WTC11 (cell line): ENCODE measurements around the gene ADARB2. TPM values are rescaled to one million over a fixed set of nuclear protein-coding genes. Genes with fewer than 3 reads are reported as not detected.

Experiments used
- ATAC-seq: fragments of 200-7000 bp; cut with Tn5 transposase; 2 replicates; pipeline ENCODE4 v1.10.0; 2021; ENCODE audit warnings: mild to moderate bottlenecking, moderate library complexity
- CTCF ChIA-PET: fragments of 300-600 bp; sonication (Branson Sonifier 250); formaldehyde crosslinking; loops from one replicate; lab custom pipeline; 2021; ENCODE audit warnings: antibody characterized with exemption; lab: Charles Lee
- POLR2A ChIA-PET: fragments of 350-600 bp; sonication (Branson Sonifier 250); formaldehyde crosslinking; loops from one replicate; lab custom pipeline; 2021; ENCODE audit warnings: antibody characterized with exemption; lab: Charles Lee
- DNase-seq: peaks from one replicate; pipeline ENCODE4 v3.0.0; 2021; ENCODE audit warnings: low spot score
- H3K27ac Mint-ChIP-seq: 2 replicates; pipeline ENCODE4 v1.8.0; 2021; ENCODE audit warnings: mixed read lengths
- H3K27me3 Mint-ChIP-seq: 2 replicates; pipeline ENCODE4 v1.8.0; 2021; ENCODE audit warnings: low read depth, mild to moderate bottlenecking, moderate library complexity, mixed read lengths
- H3K36me3 Mint-ChIP-seq: 2 replicates; pipeline ENCODE4 v1.8.0; 2021; ENCODE audit warnings: mixed read lengths
- H3K4me1 Mint-ChIP-seq: 2 replicates; pipeline ENCODE4 v1.8.0; 2022; ENCODE audit warnings: mixed read lengths
- H3K4me3 Mint-ChIP-seq: 2 replicates; pipeline ENCODE4 v1.8.0; 2021; ENCODE audit warnings: mild to moderate bottlenecking, moderate library complexity, mixed read lengths
- H3K9me3 Mint-ChIP-seq: 2 replicates; pipeline ENCODE4 v1.8.0; 2021; ENCODE audit warnings: mixed read lengths
- ATF1 ChIP-seq: sonication (generic); formaldehyde crosslinking; IDR thresholded peaks from 2 replicates; pipeline ENCODE4 v1.8.1; 2023; ENCODE audit warnings: mild to moderate bottlenecking, moderate library complexity, missing genetic modification reagents
- GABPB1 ChIP-seq: sonication (generic); formaldehyde crosslinking; IDR thresholded peaks from 2 replicates; pipeline ENCODE4 v1.8.1; 2023; ENCODE audit warnings: mild to moderate bottlenecking, missing genetic modification reagents
- IRF1 ChIP-seq: sonication (generic); formaldehyde crosslinking; IDR thresholded peaks from 2 replicates; pipeline ENCODE4 v1.8.0; 2023; ENCODE audit warnings: missing genetic modification reagents
- JAZF1 ChIP-seq: fragments of 250-450 bp; sonication (Bioruptor Pico); IDR thresholded peaks from 2 replicates; pipeline ENCODE4 v1.9.0; 2021; ENCODE audit warnings: moderate library complexity, mild to moderate bottlenecking, inconsistent platforms
- NFYB ChIP-seq: sonication (generic); formaldehyde crosslinking; conservative IDR thresholded peaks from 2 replicates; pipeline ENCODE4 v1.8.0; 2022; ENCODE audit warnings: low read depth, missing genetic modification reagents
- NR1H2 ChIP-seq: sonication (generic); formaldehyde crosslinking; IDR thresholded peaks from 2 replicates; pipeline ENCODE4 v1.9.0; 2021; ENCODE audit warnings: mild to moderate bottlenecking, moderate library complexity, missing genetic modification reagents
- NR2C2 ChIP-seq: sonication (generic); formaldehyde crosslinking; IDR thresholded peaks from 2 replicates; pipeline ENCODE4 v1.8.0; 2022; ENCODE audit warnings: mild to moderate bottlenecking, missing genetic modification reagents
- PREB ChIP-seq: sonication (generic); formaldehyde crosslinking; IDR thresholded peaks from 2 replicates; pipeline ENCODE4 v1.8.1; 2022; ENCODE audit warnings: mild to moderate bottlenecking, missing genetic modification reagents, moderate library complexity, borderline replicate concordance
- SMAD3 ChIP-seq: sonication (generic); formaldehyde crosslinking; IDR thresholded peaks from 2 replicates; pipeline ENCODE4 v1.8.0; 2022; ENCODE audit warnings: missing genetic modification reagents, mild to moderate bottlenecking, borderline replicate concordance
- SP1 ChIP-seq: sonication (generic); formaldehyde crosslinking; conservative IDR thresholded peaks from 2 replicates; pipeline ENCODE4 v1.8.1; 2022; ENCODE audit warnings: missing genetic modification reagents
- TCF7 ChIP-seq: sonication (generic); formaldehyde crosslinking; IDR thresholded peaks from 2 replicates; pipeline ENCODE4 v1.8.0; 2022; ENCODE audit warnings: mild to moderate bottlenecking, low read depth, missing genetic modification reagents, moderate library complexity
- TEAD1 ChIP-seq: sonication (generic); formaldehyde crosslinking; IDR thresholded peaks from 2 replicates; pipeline ENCODE4 v1.8.0; 2022; ENCODE audit warnings: mild to moderate bottlenecking, missing genetic modification reagents
- TEAD4 ChIP-seq: sonication (generic); formaldehyde crosslinking; IDR thresholded peaks from 2 replicates; pipeline ENCODE4 v1.8.0; 2022; ENCODE audit warnings: mild to moderate bottlenecking, missing genetic modification reagents
- ZNF138 ChIP-seq: sonication (generic); formaldehyde crosslinking; conservative IDR thresholded peaks from 2 replicates; pipeline ENCODE4 v1.8.1; 2022; ENCODE audit warnings: mild to moderate bottlenecking, moderate library complexity, missing genetic modification reagents
- ZNF532 ChIP-seq: fragments of 250-450 bp; sonication (Bioruptor Pico); IDR thresholded peaks from 2 replicates; pipeline ENCODE4 v1.9.0; 2021; ENCODE audit warnings: mild to moderate bottlenecking, borderline replicate concordance
- ZNF671 ChIP-seq: fragments of 250-450 bp; sonication (Bioruptor Pico); IDR thresholded peaks from 2 replicates; pipeline ENCODE4 v1.8.0; 2021; ENCODE audit warnings: mild to moderate bottlenecking
- total RNA-seq: library from RNA; stranded (reverse); gene quantifications from 3 replicates; pipeline ENCODE4 v1.2.3, GENCODE V29; 2021
- TF ChIP-seq, protein P1 (sequence below): sonication (generic); formaldehyde crosslinking; IDR thresholded peaks from 2 replicates; pipeline ENCODE4 v1.8.0; 2023; ENCODE audit warnings: missing genetic modification reagents, mild to moderate bottlenecking, borderline replicate concordance
- TF ChIP-seq, protein P2 (sequence below): sonication (generic); formaldehyde crosslinking; IDR thresholded peaks from 2 replicates; pipeline ENCODE4 v1.8.0; 2022; ENCODE audit warnings: mild to moderate bottlenecking, missing genetic modification reagents
- TF ChIP-seq, protein P3 (sequence below): sonication (generic); formaldehyde crosslinking; IDR thresholded peaks from 2 replicates; pipeline ENCODE4 v1.8.1; 2022; ENCODE audit warnings: mild to moderate bottlenecking, moderate library complexity, missing genetic modification reagents

The ADARB2 gene
- total RNA-seq, 1 experiment from 2014 or later = 3.7 TPM

DNA sequence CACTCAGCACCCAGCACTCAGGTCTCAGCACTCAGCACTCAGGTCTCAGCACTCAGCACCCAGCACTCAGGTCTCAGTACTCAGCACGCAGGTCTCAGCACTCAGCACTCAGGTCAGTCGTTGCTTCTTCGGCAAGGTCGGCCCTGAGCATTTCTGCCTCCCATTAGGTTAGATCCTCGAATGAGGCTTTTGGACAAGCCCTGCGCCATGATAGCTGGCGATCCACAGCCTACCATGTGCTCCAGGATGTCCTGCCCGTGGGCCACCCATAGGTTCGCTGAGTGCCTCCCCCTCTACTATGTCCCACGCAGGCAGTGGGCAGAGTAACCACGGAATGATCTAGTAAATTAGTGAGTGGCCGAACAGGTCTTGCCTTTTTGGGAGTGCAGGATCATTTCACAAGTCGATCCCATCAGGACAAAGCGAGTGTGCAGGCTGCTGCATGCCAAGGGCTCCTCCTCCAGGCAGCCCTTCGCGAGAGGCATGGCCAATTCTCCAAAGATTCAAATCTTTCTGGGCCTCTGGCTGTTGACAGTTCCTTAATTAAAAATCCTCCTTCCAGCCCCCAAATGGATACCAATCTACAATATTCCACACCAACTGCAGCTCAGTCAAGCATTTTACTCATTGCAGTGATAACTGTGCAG, 206.3 kb downstream of the ADARB2 start (continued):
- TF ChIP-seq ZNF532 (no peak), NFYB (no peak)

DNA sequence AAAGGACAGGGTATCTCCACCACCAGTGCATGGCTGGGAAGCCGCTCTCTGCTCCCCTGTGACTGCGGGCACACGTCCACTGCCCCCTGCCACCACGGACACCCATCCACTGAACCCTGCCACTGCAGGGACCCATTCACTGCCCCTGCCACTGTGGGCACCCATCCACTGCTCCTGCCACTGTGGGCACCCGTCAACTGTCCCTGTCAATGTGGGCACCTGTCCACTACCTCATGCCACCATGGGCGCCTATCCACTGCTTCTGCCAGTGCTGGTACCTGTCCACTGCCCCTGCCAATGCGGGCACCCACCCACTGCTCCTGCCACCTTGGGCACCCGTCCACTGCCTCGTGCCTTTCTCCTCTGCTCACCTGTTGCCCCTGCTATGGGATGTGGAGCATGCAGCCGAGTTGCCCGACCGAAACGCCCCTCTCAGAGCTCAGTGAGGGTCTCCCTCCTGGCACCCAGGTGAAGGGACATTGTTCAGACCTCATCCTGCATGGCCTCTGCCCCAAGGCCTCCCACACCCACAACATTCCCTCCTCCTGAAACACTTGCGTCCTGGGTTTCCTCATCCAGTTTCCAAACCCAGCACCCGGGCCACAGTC, 207.4 kb downstream of the ADARB2 start:
- Mint-ChIP-seq H3K4me3 (no peak overlapping the region), H3K27ac (peak overlapping the region; percentile 37; the same call in 1 of the 2 replicates), H3K4me1 (peaks cover 15% of the 10 kb centered on the region), H3K36me3 (no peaks in the 10 kb centered on the region), H3K9me3 (no peaks in the 10 kb centered on the region), H3K27me3 (no peaks in the 10 kb centered on the region; the same call in 1 of the 2 replicates)
- TF ChIP-seq ATF1 (CRISPR knock-in tag) = no peak
- TF ChIP-seq TEAD4 (CRISPR knock-in tag) = no peak
- TF ChIP-seq JAZF1 = no peak
- TF ChIP-seq SP1 (CRISPR knock-in tag) = no peak
- TF ChIP-seq PREB (CRISPR knock-in tag) = no peak
- TF ChIP-seq, protein P1, sequence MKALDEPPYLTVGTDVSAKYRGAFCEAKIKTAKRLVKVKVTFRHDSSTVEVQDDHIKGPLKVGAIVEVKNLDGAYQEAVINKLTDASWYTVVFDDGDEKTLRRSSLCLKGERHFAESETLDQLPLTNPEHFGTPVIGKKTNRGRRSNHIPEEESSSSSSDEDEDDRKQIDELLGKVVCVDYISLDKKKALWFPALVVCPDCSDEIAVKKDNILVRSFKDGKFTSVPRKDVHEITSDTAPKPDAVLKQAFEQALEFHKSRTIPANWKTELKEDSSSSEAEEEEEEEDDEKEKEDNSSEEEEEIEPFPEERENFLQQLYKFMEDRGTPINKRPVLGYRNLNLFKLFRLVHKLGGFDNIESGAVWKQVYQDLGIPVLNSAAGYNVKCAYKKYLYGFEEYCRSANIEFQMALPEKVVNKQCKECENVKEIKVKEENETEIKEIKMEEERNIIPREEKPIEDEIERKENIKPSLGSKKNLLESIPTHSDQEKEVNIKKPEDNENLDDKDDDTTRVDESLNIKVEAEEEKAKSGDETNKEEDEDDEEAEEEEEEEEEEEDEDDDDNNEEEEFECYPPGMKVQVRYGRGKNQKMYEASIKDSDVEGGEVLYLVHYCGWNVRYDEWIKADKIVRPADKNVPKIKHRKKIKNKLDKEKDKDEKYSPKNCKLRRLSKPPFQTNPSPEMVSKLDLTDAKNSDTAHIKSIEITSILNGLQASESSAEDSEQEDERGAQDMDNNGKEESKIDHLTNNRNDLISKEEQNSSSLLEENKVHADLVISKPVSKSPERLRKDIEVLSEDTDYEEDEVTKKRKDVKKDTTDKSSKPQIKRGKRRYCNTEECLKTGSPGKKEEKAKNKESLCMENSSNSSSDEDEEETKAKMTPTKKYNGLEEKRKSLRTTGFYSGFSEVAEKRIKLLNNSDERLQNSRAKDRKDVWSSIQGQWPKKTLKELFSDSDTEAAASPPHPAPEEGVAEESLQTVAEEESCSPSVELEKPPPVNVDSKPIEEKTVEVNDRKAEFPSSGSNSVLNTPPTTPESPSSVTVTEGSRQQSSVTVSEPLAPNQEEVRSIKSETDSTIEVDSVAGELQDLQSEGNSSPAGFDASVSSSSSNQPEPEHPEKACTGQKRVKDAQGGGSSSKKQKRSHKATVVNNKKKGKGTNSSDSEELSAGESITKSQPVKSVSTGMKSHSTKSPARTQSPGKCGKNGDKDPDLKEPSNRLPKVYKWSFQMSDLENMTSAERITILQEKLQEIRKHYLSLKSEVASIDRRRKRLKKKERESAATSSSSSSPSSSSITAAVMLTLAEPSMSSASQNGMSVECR = no peak
- no peak for TF ChIP-seq TCF7
- no peak for TF ChIP-seq GABPB1
- no peak for TF ChIP-seq SMAD3 (CRISPR knock-in tag)
- no peak for TF ChIP-seq NR1H2 (CRISPR knock-in tag)
- TF ChIP-seq ZNF138 = no peak
- TF ChIP-seq NR2C2 (CRISPR knock-in tag) = no peak
- TF ChIP-seq ZNF671 (CRISPR knock-in tag) = no peak
- TF ChIP-seq, protein P2, sequence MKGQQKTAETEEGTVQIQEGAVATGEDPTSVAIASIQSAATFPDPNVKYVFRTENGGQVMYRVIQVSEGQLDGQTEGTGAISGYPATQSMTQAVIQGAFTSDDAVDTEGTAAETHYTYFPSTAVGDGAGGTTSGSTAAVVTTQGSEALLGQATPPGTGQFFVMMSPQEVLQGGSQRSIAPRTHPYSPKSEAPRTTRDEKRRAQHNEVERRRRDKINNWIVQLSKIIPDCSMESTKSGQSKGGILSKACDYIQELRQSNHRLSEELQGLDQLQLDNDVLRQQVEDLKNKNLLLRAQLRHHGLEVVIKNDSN (CRISPR knock-in tag) = no peak
- no peak for TF ChIP-seq IRF1 (CRISPR knock-in tag)
- no peak for TF ChIP-seq TEAD1 (CRISPR knock-in tag)
- TF ChIP-seq, protein P3, sequence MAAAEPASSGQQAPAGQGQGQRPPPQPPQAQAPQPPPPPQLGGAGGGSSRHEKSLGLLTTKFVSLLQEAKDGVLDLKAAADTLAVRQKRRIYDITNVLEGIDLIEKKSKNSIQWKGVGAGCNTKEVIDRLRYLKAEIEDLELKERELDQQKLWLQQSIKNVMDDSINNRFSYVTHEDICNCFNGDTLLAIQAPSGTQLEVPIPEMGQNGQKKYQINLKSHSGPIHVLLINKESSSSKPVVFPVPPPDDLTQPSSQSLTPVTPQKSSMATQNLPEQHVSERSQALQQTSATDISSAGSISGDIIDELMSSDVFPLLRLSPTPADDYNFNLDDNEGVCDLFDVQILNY (CRISPR knock-in tag) = no peak
- no peak for ATAC-seq
- CTCF ChIA-PET = no interaction called here
- DNase-seq = no peak
- POLR2A ChIA-PET = no interaction called here
